Measurements from ENCODE around the gene SMCP. TPM values are rescaled to one million over a fixed set of nuclear protein-coding genes. Genes with fewer than 3 reads are reported as not detected.

The SMCP gene
- polyA plus RNA-seq, 2 donors: not detected

GRCh38 chr1:152926091-152926490, 48.0 kb downstream of the SMCP start:
- 68 to 75% methylated on average over 3 of the region's 3 CpGs for WGBS, 2 donors
- H3K9me3 ChIP-seq (ENCODE audit: control insufficient read depth in 2 of 2, insufficient read depth in 1 of 2, low read depth in 1 of 2, low read length in 1 of 2): no peaks in the 10 kb centered on the region
- H3K36me3 ChIP-seq (ENCODE audit: control insufficient read depth in 2 of 2, insufficient read depth in 2 of 2, low read length in 1 of 2): no peaks in the 10 kb centered on the region
- H3K27me3 ChIP-seq (ENCODE audit: control insufficient read depth in 1 of 2, insufficient read depth in 2 of 2, low read length in 2 of 2): no peaks in the 10 kb centered on the region
- no peak overlapping the region for H3K4me3 ChIP-seq (ENCODE audit: low read depth in 1 of 2, low read length in 2 of 2)
- no peak overlapping the region for H3K27ac ChIP-seq (ENCODE audit: low read depth in 2 of 2, low read length in 1 of 2)
- H3K4me1 ChIP-seq (ENCODE audit: control insufficient read depth in 2 of 2, insufficient read depth in 2 of 2, low read length in 1 of 2): no peaks in the 10 kb centered on the region

GRCh38 chr1:152928671-152929070, 50.5 kb downstream of the SMCP start:
- Histone ChIP-seq H3K4me1 (ENCODE audit: control insufficient read depth in 2 of 2, insufficient read depth in 2 of 2, low read length in 1 of 2) (no peaks in the 10 kb centered on the region), H3K9me3 (ENCODE audit: control insufficient read depth in 2 of 2, insufficient read depth in 1 of 2, low read depth in 1 of 2, low read length in 1 of 2) (no peaks in the 10 kb centered on the region), H3K27me3 (ENCODE audit: control insufficient read depth in 1 of 2, insufficient read depth in 2 of 2, low read length in 2 of 2) (no peaks in the 10 kb centered on the region), H3K27ac (ENCODE audit: low read depth in 2 of 2, low read length in 1 of 2) (no peak overlapping the region), H3K36me3 (ENCODE audit: control insufficient read depth in 2 of 2, insufficient read depth in 2 of 2, low read length in 1 of 2) (no peaks in the 10 kb centered on the region), H3K4me3 (ENCODE audit: low read depth in 1 of 2, low read length in 2 of 2) (no peak overlapping the region)
- 64 to 76% methylated on average over 3 of the region's 3 CpGs for WGBS, 2 donors

GRCh38 chr1:152932170-152932811, 54.2 kb downstream of the SMCP start:
- Histone ChIP-seq H3K4me3 (ENCODE audit: low read depth in 1 of 2, low read length in 2 of 2) (no peak overlapping the region), H3K9me3 (ENCODE audit: control insufficient read depth in 2 of 2, insufficient read depth in 1 of 2, low read depth in 1 of 2, low read length in 1 of 2) (no peaks in the 10 kb centered on the region), H3K27ac (ENCODE audit: low read depth in 2 of 2, low read length in 1 of 2) (peak overlapping the region; percentile 26 to 82), H3K36me3 (ENCODE audit: control insufficient read depth in 2 of 2, insufficient read depth in 2 of 2, low read length in 1 of 2) (no peaks in the 10 kb centered on the region), H3K4me1 (ENCODE audit: control insufficient read depth in 2 of 2, insufficient read depth in 2 of 2, low read length in 1 of 2) (peaks cover 0 to 2% of the 10 kb centered on the region in 2 donors), H3K27me3 (ENCODE audit: control insufficient read depth in 1 of 2, insufficient read depth in 2 of 2, low read length in 2 of 2) (no peaks in the 10 kb centered on the region)
- 69 to 75% methylated on average over 4 of the region's 4 CpGs for WGBS, 2 donors

- peaks cover 0 to 2% of the 10 kb centered on the region in 2 donors for H3K4me1 ChIP-seq (ENCODE audit: control insufficient read depth in 2 of 2, insufficient read depth in 2 of 2, low read length in 1 of 2)
- H3K27me3 ChIP-seq (ENCODE audit: control insufficient read depth in 1 of 2, insufficient read depth in 2 of 2, low read length in 2 of 2): no peaks in the 10 kb centered on the region
- 69% methylated on average over 2 of the region's 2 CpGs for WGBS, 2 donors
- no peaks in the 10 kb centered on the region for H3K9me3 ChIP-seq (ENCODE audit: control insufficient read depth in 2 of 2, insufficient read depth in 1 of 2, low read depth in 1 of 2, low read length in 1 of 2)
- no peaks in the 10 kb centered on the region for H3K36me3 ChIP-seq (ENCODE audit: control insufficient read depth in 2 of 2, insufficient read depth in 2 of 2, low read length in 1 of 2)
- H3K27ac ChIP-seq (ENCODE audit: low read depth in 2 of 2, low read length in 1 of 2): peak overlapping the region; percentile 39 to 90
- peak overlapping the region in 1 of 2 donors; percentile 30 for H3K4me3 ChIP-seq (ENCODE audit: low read depth in 1 of 2, low read length in 2 of 2)
Observed at GRCh38 chr1:152933196-152933595, 55.1 kb downstream of the SMCP start.

Other genes starting within 250 kb of the SMCP start
- gene LCE2D, start 214.9 kb upstream of the SMCP start, polyA plus RNA-seq: not detected
- not detected for gene LCE2C, start 203.0 kb upstream of the SMCP start, polyA plus RNA-seq
- gene LCE2B, start 192.2 kb upstream of the SMCP start, polyA plus RNA-seq: not detected
- gene LCE2A, start 180.0 kb upstream of the SMCP start, polyA plus RNA-seq: not detected
- not detected for gene LCE4A, start 170.2 kb upstream of the SMCP start, polyA plus RNA-seq
- 10 to 100 TPM in 1 of 2 donors, under 1 TPM in 1; 0.44 to 23.9 TPM for gene KPRP, start 120.3 kb upstream of the SMCP start, polyA plus RNA-seq
- not detected for gene LCE1F, start 103.2 kb upstream of the SMCP start, polyA plus RNA-seq
- gene LCE1E, start 92.1 kb upstream of the SMCP start, polyA plus RNA-seq: under 1 TPM in 1 of 2 donors, not detected in 1; 0.04 TPM
- gene LCE1D, start 81.6 kb upstream of the SMCP start, polyA plus RNA-seq: not detected
- gene LCE1C, start 71.7 kb upstream of the SMCP start, polyA plus RNA-seq: under 1 TPM in 1 of 2 donors, not detected in 1; 0.32 TPM
- gene LCE1B, start 66.4 kb upstream of the SMCP start, polyA plus RNA-seq: not detected
- not detected for gene LCE1A, start 50.8 kb upstream of the SMCP start, polyA plus RNA-seq
- gene LCE6A, start 35.5 kb upstream of the SMCP start, polyA plus RNA-seq: not detected
- gene LCE7A, start 18.3 kb upstream of the SMCP start, polyA plus RNA-seq: not detected
- 100 to 1,000 TPM; 161 to 344 TPM for gene IVL, start 30.2 kb downstream of the SMCP start, polyA plus RNA-seq
- 1 to 10 TPM; 1.1 to 4.2 TPM for gene SPRR5, start 68.9 kb downstream of the SMCP start, polyA plus RNA-seq
- gene SPRR4, start 92.3 kb downstream of the SMCP start, polyA plus RNA-seq: under 1 TPM in 1 of 2 donors, not detected in 1; 0.48 TPM
- gene SPRR1A, start 105.8 kb downstream of the SMCP start, polyA plus RNA-seq: 1,000 to 10,000 TPM; 3,249 to 3,812 TPM
- over 10,000 TPM; 18,496 to 19,645 TPM for gene SPRR3, start 123.4 kb downstream of the SMCP start, polyA plus RNA-seq
- gene SPRR1B, start 152.9 kb downstream of the SMCP start, polyA plus RNA-seq: 1,000 to 10,000 TPM; 2,433 to 2,781 TPM
- 1,000 to 10,000 TPM; 1,582 to 3,252 TPM for gene SPRR2D, start 162.8 kb downstream of the SMCP start, polyA plus RNA-seq
- 1,000 to 10,000 TPM; 3,933 to 4,263 TPM for gene SPRR2A, start 179.2 kb downstream of the SMCP start, polyA plus RNA-seq
- gene SPRR2B, start 193.3 kb downstream of the SMCP start, polyA plus RNA-seq: 10 to 100 TPM; 10.9 to 75.1 TPM
- gene SPRR2E, start 216.2 kb downstream of the SMCP start, polyA plus RNA-seq: 1,000 to 10,000 TPM; 1,279 to 1,684 TPM
- gene SPRR2F, start 235.2 kb downstream of the SMCP start, polyA plus RNA-seq: 100 to 1,000 TPM; 104 to 135 TPM